Hepatocyte (in vitro differentiated cells): ENCODE data around the gene GTF2F2. TPM values are rescaled to one million over a fixed set of nuclear protein-coding genes. Genes with fewer than 3 reads are reported as not detected.

Experiments
- DNase-seq: peaks from one replicate; pipeline ENCODE4 v3.0.0-alpha.2; 2016; ENCODE audit warnings: low spot score
- H2AFZ ChIP-seq: fragments of 200-600 bp; sonication (generic); 2 replicates; pipeline ENCODE4 v1.6.0; 2016; ENCODE audit warnings: antibody characterized with exemption, mild to moderate bottlenecking
- H3K27ac ChIP-seq: fragments of 200-600 bp; sonication (generic); 2 replicates; pipeline ENCODE4 v1.5.1; 2016; ENCODE audit warnings: mild to moderate bottlenecking
- H3K27me3 ChIP-seq: fragments of 200-600 bp; sonication (generic); 2 replicates; pipeline ENCODE4 v1.6.1; 2016
- H3K36me3 ChIP-seq: fragments of 200-600 bp; sonication (generic); replicated peaks from 2 replicates; pipeline ENCODE4 v1.5.1; 2016; ENCODE audit warnings: low read depth; ENCODE audit not compliant: insufficient read depth
- H3K4me1 ChIP-seq: fragments of 200-600 bp; sonication (generic); 2 replicates; pipeline ENCODE4 v1.5.1; 2016; ENCODE audit warnings: mild to moderate bottlenecking, moderate library complexity; ENCODE audit not compliant: insufficient read depth
- H3K4me2 ChIP-seq: fragments of 200-600 bp; sonication (generic); 2 replicates; pipeline ENCODE4 v1.6.0; 2016
- H3K4me3 ChIP-seq: fragments of 200-600 bp; sonication (generic); 2 replicates; pipeline ENCODE4 v1.5.1; 2016; ENCODE audit warnings: mild to moderate bottlenecking
- H3K79me2 ChIP-seq: fragments of 200-600 bp; sonication (generic); 2 replicates; pipeline ENCODE4 v1.6.0; 2017; ENCODE audit warnings: mild to moderate bottlenecking
- H3K9me2 ChIP-seq: fragments of 200-600 bp; sonication (generic); replicated peaks from 2 replicates; pipeline ENCODE4 v1.6.0; 2017; ENCODE audit warnings: mild to moderate bottlenecking; ENCODE audit not compliant: insufficient read depth
- H3K9me3 ChIP-seq: fragments of 200-600 bp; sonication (generic); 2 replicates; pipeline ENCODE4 v1.5.1; 2016; ENCODE audit warnings: low read depth, mild to moderate bottlenecking
- H4K20me1 ChIP-seq: fragments of 200-600 bp; sonication (generic); 2 replicates; pipeline ENCODE4 v1.6.0; 2016; ENCODE audit warnings: mild to moderate bottlenecking; ENCODE audit not compliant: insufficient read depth, poor library complexity, severe bottlenecking
- EZH2 ChIP-seq: fragments of 200-600 bp; sonication (generic); IDR thresholded peaks from 2 replicates; pipeline ENCODE4 v1.6.1; 2016; ENCODE audit warnings: antibody characterized with exemption, mild to moderate bottlenecking, borderline replicate concordance
- EZH2phosphoT487 ChIP-seq: fragments of 200-600 bp; sonication (generic); IDR thresholded peaks from one replicate; pipeline ENCODE4 v1.6.1; 2018; ENCODE audit warnings: antibody characterized with exemption, mild to moderate bottlenecking, low read depth, moderate library complexity; ENCODE audit not compliant: unreplicated experiment, severe bottlenecking
- WGBS: methylation state at CpG from one replicate; pipeline ENCODE4 v1.1.6; 2016; ENCODE audit warnings: low lambda C conversion rate; ENCODE audit errors: missing lambda C conversion rate; 5-methylcytosine and 5-hydroxymethylcytosine counted together
- polyA plus RNA-seq: library from polyadenylated mRNA; unstranded; fragments of >200 nt; fragmentation: Nextera tagmentation; extraction: Ambion mirVana; gene quantifications from 2 replicates; pipeline ENCODE4 v1.2.1, GENCODE V29; 2016
- total RNA-seq: library from RNA; depleted of rRNA; stranded (reverse); fragments of >200 nt; gene quantifications from 2 replicates; pipeline ENCODE4 v1.2.3, GENCODE V29; 2014
- TF ChIP-seq, protein P1 (sequence below): fragments of 200-600 bp; sonication (generic); IDR thresholded peaks from 2 replicates; pipeline ENCODE4 v1.5.1; 2016; ENCODE audit warnings: antibody characterized with exemption, mild to moderate bottlenecking; ENCODE audit not compliant: poor library complexity

Gene GTF2F2
- total and polyA plus RNA-seq, 2 experiments from 2014 or later: 25.7 to 26.7 TPM

GRCh38 chr13:45222919-45223318, 102.6 kb downstream of the GTF2F2 start:
- TF ChIP-seq, protein P1, sequence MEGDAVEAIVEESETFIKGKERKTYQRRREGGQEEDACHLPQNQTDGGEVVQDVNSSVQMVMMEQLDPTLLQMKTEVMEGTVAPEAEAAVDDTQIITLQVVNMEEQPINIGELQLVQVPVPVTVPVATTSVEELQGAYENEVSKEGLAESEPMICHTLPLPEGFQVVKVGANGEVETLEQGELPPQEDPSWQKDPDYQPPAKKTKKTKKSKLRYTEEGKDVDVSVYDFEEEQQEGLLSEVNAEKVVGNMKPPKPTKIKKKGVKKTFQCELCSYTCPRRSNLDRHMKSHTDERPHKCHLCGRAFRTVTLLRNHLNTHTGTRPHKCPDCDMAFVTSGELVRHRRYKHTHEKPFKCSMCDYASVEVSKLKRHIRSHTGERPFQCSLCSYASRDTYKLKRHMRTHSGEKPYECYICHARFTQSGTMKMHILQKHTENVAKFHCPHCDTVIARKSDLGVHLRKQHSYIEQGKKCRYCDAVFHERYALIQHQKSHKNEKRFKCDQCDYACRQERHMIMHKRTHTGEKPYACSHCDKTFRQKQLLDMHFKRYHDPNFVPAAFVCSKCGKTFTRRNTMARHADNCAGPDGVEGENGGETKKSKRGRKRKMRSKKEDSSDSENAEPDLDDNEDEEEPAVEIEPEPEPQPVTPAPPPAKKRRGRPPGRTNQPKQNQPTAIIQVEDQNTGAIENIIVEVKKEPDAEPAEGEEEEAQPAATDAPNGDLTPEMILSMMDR: no peak
- TF ChIP-seq EZH2phosphoT487 (no peak), EZH2 (no peak)
- Histone ChIP-seq H4K20me1 (no peaks in the 10 kb centered on the region), H3K4me3 (no peak overlapping the region), H3K9me2 (no peaks in the 10 kb centered on the region), H3K79me2 (peaks cover 14% of the 10 kb centered on the region), H3K9me3 (no peaks in the 10 kb centered on the region), H3K4me1 (no peaks in the 10 kb centered on the region), H3K36me3 (no peaks in the 10 kb centered on the region), H3K27me3 (no peaks in the 10 kb centered on the region), H2AFZ (no peak overlapping the region), H3K4me2 (no peak overlapping the region), H3K27ac (no peak overlapping the region)
- no peak for DNase-seq
- 100% methylated on average over 1 of the region's 1 CpG for WGBS

DNA sequence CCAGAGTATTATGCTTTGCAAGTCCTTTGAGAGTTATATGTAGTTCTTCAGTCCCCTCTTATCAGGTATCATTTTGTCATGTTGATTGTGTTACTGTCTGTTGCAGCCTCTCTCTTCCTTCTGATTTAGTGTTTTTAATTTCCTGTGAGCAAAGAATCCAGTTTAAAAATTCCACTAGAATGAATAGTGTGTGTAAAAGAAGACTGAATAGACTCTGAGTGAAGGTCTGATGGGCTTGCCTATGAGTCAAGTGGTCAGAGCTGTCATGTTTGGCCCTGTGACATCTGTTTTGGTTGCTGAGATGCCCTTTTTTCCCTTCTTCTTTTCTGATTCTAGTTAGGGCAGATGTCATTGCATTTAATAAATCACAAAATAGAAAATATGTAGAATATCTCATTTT, 103.9 kb downstream of the GTF2F2 start:
- H3K36me3 ChIP-seq: no peaks in the 10 kb centered on the region
- H3K27me3 ChIP-seq: no peaks in the 10 kb centered on the region
- H3K79me2 ChIP-seq: peaks cover 14% of the 10 kb centered on the region
- DNase-seq: no peak
- no peak overlapping the region for H3K27ac ChIP-seq
- H2AFZ ChIP-seq: no peak overlapping the region
- no peak overlapping the region for H3K4me3 ChIP-seq
- H4K20me1 ChIP-seq: no peaks in the 10 kb centered on the region
- no peak overlapping the region for H3K4me2 ChIP-seq
- no peaks in the 10 kb centered on the region for H3K9me3 ChIP-seq
- H3K4me1 ChIP-seq: no peaks in the 10 kb centered on the region
- H3K9me2 ChIP-seq: no peaks in the 10 kb centered on the region
- no peak for TF ChIP-seq EZH2phosphoT487
- TF ChIP-seq EZH2: no peak
- TF ChIP-seq, protein P1: no peak

GRCh38 chr13:45225370-45225769, 105.1 kb downstream of the GTF2F2 start:
- Histone ChIP-seq H3K9me2 (no peaks in the 10 kb centered on the region), H3K4me2 (no peak overlapping the region), H3K27me3 (no peaks in the 10 kb centered on the region), H3K27ac (no peak overlapping the region), H3K36me3 (no peaks in the 10 kb centered on the region), H4K20me1 (no peaks in the 10 kb centered on the region), H3K4me3 (no peak overlapping the region), H3K4me1 (no peaks in the 10 kb centered on the region), H3K79me2 (peaks cover 13% of the 10 kb centered on the region), H2AFZ (no peak overlapping the region), H3K9me3 (no peaks in the 10 kb centered on the region)
- no peak for DNase-seq
- 94% methylated on average over 4 of the region's 4 CpGs for WGBS
- no peak for TF ChIP-seq EZH2phosphoT487
- TF ChIP-seq EZH2: no peak

DNA sequence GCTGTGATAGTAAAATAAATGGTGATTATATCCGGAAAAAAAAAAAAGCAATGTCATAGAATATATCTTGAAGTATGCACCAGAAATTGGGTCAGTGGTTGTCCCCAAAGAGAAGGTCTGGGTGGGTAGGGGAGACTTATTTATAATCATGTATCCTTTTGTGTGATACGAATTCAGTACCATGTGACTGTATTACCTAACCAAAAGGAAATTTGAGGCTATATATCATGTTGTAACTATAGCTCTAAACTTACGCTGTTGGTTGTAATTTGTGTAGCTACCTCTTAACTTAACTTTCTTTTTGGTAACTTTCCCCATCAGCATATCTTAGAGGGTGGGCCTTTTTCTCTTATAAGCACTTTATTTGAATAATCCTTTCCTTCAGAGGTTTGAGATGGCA, 105.7 kb downstream of the GTF2F2 start:
- no peaks in the 10 kb centered on the region for H3K9me3 ChIP-seq
- no peak overlapping the region for H3K4me3 ChIP-seq
- H3K4me2 ChIP-seq: no peak overlapping the region
- WGBS: 97% methylated on average over 3 of the region's 3 CpGs
- no peak for DNase-seq
- H3K4me1 ChIP-seq: no peaks in the 10 kb centered on the region
- TF ChIP-seq EZH2 (no peak), EZH2phosphoT487 (no peak)
- TF ChIP-seq, protein P1: no peak
- no peak overlapping the region for H3K27ac ChIP-seq
- peaks cover 11% of the 10 kb centered on the region for H3K79me2 ChIP-seq
- H3K27me3 ChIP-seq: no peaks in the 10 kb centered on the region
- no peaks in the 10 kb centered on the region for H3K36me3 ChIP-seq
- no peaks in the 10 kb centered on the region for H3K9me2 ChIP-seq
- H4K20me1 ChIP-seq: no peaks in the 10 kb centered on the region
- H2AFZ ChIP-seq: no peak overlapping the region
